HL-60 (cell line): Measurements from ENCODE around the gene DMD.

ENCODE experiments used
- GABPA ChIP-seq: IDR thresholded peaks from 2 replicates; pipeline ENCODE4 v1.6.1; 2012; ENCODE audit warnings: low read depth
- POLR2AphosphoS5 ChIP-seq: IDR thresholded peaks from 2 replicates; pipeline ENCODE4 v1.6.1; 2012; ENCODE audit warnings: low read depth
- TF ChIP-seq, protein P1 (sequence below): IDR thresholded peaks from one replicate; pipeline ENCODE4 v1.5.1; 2011; ENCODE audit warnings: low read length, control low read depth, inconsistent platforms; ENCODE audit not compliant: insufficient read depth
- TF ChIP-seq, protein P2 (sequence below): IDR thresholded peaks from 2 replicates; pipeline ENCODE4 v1.6.1; 2012; ENCODE audit warnings: low read depth; ENCODE audit not compliant: insufficient replicate concordance

DNA sequence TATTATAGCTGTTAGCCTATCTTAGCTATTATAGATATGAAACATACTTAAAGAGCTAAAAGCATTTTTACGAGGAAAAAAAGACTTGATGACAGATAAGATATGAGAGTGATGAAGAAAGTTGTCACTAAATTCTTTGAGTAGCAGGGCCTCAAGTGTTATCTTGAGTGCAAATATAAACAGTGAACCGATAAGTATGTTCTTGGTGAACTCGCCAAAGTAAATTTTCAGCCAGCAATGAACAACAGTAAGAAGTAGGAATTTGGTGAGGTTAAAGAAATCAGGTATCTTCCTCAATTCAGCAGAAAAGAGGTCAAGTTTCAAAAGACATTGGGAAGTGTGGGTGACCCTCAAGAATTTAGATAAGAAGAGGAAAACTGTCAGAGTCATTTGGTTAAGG is 1667.7 kb downstream of the DMD start:
- TF ChIP-seq, protein P1, sequence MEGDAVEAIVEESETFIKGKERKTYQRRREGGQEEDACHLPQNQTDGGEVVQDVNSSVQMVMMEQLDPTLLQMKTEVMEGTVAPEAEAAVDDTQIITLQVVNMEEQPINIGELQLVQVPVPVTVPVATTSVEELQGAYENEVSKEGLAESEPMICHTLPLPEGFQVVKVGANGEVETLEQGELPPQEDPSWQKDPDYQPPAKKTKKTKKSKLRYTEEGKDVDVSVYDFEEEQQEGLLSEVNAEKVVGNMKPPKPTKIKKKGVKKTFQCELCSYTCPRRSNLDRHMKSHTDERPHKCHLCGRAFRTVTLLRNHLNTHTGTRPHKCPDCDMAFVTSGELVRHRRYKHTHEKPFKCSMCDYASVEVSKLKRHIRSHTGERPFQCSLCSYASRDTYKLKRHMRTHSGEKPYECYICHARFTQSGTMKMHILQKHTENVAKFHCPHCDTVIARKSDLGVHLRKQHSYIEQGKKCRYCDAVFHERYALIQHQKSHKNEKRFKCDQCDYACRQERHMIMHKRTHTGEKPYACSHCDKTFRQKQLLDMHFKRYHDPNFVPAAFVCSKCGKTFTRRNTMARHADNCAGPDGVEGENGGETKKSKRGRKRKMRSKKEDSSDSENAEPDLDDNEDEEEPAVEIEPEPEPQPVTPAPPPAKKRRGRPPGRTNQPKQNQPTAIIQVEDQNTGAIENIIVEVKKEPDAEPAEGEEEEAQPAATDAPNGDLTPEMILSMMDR: no peak
- TF ChIP-seq GABPA (no peak), POLR2AphosphoS5 (no peak)
- TF ChIP-seq, protein P2, sequence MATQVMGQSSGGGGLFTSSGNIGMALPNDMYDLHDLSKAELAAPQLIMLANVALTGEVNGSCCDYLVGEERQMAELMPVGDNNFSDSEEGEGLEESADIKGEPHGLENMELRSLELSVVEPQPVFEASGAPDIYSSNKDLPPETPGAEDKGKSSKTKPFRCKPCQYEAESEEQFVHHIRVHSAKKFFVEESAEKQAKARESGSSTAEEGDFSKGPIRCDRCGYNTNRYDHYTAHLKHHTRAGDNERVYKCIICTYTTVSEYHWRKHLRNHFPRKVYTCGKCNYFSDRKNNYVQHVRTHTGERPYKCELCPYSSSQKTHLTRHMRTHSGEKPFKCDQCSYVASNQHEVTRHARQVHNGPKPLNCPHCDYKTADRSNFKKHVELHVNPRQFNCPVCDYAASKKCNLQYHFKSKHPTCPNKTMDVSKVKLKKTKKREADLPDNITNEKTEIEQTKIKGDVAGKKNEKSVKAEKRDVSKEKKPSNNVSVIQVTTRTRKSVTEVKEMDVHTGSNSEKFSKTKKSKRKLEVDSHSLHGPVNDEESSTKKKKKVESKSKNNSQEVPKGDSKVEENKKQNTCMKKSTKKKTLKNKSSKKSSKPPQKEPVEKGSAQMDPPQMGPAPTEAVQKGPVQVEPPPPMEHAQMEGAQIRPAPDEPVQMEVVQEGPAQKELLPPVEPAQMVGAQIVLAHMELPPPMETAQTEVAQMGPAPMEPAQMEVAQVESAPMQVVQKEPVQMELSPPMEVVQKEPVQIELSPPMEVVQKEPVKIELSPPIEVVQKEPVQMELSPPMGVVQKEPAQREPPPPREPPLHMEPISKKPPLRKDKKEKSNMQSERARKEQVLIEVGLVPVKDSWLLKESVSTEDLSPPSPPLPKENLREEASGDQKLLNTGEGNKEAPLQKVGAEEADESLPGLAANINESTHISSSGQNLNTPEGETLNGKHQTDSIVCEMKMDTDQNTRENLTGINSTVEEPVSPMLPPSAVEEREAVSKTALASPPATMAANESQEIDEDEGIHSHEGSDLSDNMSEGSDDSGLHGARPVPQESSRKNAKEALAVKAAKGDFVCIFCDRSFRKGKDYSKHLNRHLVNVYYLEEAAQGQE: no peak
